AG10803 (cell line): ENCODE measurements around the gene CACNA2D1.
"Not testable (repeated sequence)": the region's sequence is repeated elsewhere in the genome, so short reads cannot be mapped to it uniquely, and the experiment has no call there.

Experiments
- DNase-seq: peaks from one replicate; pipeline ENCODE4 v3.0.0; 2010; ENCODE audit warnings: low read depth
- H3K4me3 ChIP-seq: 2 replicates; pipeline ENCODE4 v1.5.1; 2011; ENCODE audit warnings: mild to moderate bottlenecking, low read length, control low read depth
- CTCF ChIP-seq: conservative IDR thresholded peaks from 2 replicates; pipeline ENCODE4 v1.5.1; 2011; ENCODE audit warnings: mild to moderate bottlenecking, low read length, control low read depth, inconsistent platforms

The CACNA2D1 gene

GRCh38 chr7:82141427-82141826 lies 302.1 kb downstream of the CACNA2D1 start:
- no peak for DNase-seq
- no peak overlapping the region for H3K4me3 ChIP-seq
- TF ChIP-seq CTCF: no peak

- H3K4me3 ChIP-seq, DNase-seq: not testable (repeated sequence)
Measured at GRCh38 chr7:82140608-82141007, 303.0 kb downstream of the CACNA2D1 start.

- H3K4me3 ChIP-seq: no peak overlapping the region
- DNase-seq: no peak
- TF ChIP-seq CTCF: no peak
Measured at GRCh38 chr7:82131215-82131614, 312.4 kb downstream of the CACNA2D1 start.

GRCh38 chr7:82129091-82129490 lies 314.5 kb downstream of the CACNA2D1 start:
- TF ChIP-seq CTCF: no peak
- DNase-seq: no peak
- no peak overlapping the region for H3K4me3 ChIP-seq

- no peak overlapping the region for H3K4me3 ChIP-seq
- no peak for DNase-seq
- TF ChIP-seq CTCF: no peak
Measured at GRCh38 chr7:82128546-82128945, 315.0 kb downstream of the CACNA2D1 start.

GRCh38 chr7:82126576-82126975 lies 317.0 kb downstream of the CACNA2D1 start:
- DNase-seq: no peak
- H3K4me3 ChIP-seq: no peak overlapping the region
- no peak for TF ChIP-seq CTCF

GRCh38 chr7:82124445-82124844 lies 319.1 kb downstream of the CACNA2D1 start:
- TF ChIP-seq CTCF: no peak
- no peak for DNase-seq
- H3K4me3 ChIP-seq: no peak overlapping the region

GRCh38 chr7:82122275-82122674 lies 321.3 kb downstream of the CACNA2D1 start:
- TF ChIP-seq CTCF: no peak
- no peak for DNase-seq
- no peak overlapping the region for H3K4me3 ChIP-seq
